GM18511 (cell line): ENCODE data around the gene RAC2.

Experiments used
- ATAC-seq: cut with Tn5 transposase; IDR thresholded peaks from one replicate; pipeline ENCODE4 v1.9.1; 2021; ENCODE audit warnings: mild to moderate bottlenecking, moderate library complexity; ENCODE audit not compliant: unreplicated experiment

RAC2 gene

DNA sequence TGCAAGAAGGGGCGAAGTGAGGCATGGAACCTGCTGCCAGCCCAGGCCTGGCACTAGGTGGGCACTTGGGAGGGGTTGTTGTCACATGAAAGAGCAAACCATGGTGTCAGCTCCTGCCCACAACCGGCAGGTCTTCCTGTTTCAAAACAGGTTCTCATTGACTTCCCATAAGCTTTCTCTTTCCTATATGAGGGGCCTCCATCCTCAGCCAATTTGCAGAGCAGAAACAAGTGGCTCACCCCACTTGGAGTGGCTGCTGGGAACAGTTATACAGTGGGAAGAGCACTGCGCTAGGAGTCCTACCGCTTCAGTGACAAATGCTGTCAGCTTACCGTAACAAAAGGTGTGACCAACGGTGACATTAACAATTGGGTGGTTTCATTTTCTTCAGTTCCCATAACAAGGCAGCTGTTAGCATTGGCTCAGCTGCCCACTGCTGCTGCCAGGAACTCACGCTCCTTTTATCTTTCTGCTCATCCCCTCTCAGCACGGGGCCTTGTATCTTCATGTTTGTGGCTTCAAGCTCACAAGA lies 21.6 kb downstream of the RAC2 start:
- ATAC-seq: no peak

GRCh38 chr22:37221424-37222333 lies 22.4 kb downstream of the RAC2 start:
- ATAC-seq: no peak

DNA sequence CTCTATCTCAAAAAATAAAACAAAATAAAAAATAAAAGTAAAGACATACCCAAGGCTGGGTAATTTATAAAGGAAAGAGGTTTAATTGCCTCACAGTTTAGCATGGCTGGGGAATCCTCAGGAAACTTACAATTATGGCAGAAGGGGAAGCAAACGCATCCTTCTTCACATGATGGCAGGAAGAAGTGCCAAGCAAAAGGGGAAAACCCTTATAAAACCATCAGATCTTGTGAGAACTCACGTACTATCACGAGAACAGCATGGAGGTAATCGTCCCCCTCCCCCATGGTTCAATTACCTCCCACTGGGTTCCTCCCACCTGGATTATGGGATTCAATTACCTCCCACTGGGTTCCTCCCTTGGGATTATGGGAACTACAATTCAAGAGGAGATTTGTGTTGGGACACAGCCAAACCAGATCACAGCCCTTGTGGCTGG lies 23.5 kb downstream of the RAC2 start:
- no peak for ATAC-seq

GRCh38 chr22:37219533-37219932 lies 24.5 kb downstream of the RAC2 start:
- peak; percentile 13 for ATAC-seq

- ATAC-seq: peak; percentile 88
These were observed 25.2 kb downstream of the RAC2 start for GRCh38 chr22:37218771-37219411.

DNA sequence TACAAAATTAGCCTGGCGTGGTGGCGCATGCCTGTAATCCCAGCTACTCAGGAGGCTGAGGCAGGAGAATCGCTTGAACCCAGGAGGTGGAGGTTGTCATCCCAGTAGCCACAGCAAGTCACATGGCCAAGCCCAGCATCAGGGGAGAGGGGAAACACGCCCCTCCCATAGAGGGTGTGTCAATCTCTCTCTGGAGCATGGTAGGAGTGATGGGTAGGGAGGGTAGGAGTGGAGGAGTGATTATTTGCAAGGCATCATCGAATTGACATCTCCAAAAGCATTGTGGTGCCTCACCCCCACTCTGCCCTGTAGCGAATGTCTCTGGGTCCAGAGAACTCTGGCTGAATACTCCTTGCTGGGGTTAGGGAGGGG lies 25.7 kb downstream of the RAC2 start:
- ATAC-seq: peak; percentile 3

- no peak for ATAC-seq
These were observed 28.2 kb downstream of the RAC2 start for GRCh38 chr22:37215890-37216289.

GRCh38 chr22:37214731-37215030 lies 29.4 kb downstream of the RAC2 start:
- ATAC-seq: no peak

DNA sequence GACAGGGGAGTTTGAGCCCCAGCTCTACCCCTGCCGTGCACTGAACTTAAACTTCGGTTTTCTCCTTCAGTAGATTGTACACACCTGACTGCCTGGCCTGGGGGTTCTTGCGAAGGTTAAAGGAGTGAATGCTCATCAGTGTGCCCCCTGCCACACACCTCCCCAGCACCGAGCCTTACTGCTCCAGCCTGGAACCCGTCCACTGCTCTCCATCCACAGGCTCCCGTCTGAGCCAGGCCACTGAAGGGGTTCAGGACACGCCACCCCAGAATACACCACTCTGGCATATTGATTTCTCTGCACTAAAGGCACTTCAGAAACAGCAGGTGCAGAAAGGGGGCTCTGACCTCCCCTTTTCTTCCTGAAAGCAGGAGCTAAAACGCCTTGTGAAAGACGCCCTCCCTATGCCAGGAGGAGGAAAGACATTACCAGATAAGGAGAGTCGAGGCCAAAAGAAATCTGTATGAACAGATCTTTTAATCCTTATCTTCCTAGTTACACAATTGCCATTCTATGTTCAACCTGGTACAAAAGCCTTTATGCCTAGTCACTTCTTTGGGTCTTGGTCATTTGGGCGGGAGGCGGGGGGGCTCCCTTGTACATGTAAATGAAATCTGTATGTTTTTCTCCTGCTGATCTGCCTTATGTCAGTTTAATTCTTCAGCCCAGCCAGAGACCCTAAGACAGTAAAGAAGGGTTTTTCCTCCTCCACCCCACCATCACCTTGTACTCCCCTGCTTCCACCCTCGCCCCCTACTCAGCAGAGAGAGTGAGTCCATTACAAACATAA lies 29.9 kb downstream of the RAC2 start:
- no peak for ATAC-seq

- ATAC-seq: no peak
These were observed 30.7 kb downstream of the RAC2 start for GRCh38 chr22:37213218-37213855.

DNA sequence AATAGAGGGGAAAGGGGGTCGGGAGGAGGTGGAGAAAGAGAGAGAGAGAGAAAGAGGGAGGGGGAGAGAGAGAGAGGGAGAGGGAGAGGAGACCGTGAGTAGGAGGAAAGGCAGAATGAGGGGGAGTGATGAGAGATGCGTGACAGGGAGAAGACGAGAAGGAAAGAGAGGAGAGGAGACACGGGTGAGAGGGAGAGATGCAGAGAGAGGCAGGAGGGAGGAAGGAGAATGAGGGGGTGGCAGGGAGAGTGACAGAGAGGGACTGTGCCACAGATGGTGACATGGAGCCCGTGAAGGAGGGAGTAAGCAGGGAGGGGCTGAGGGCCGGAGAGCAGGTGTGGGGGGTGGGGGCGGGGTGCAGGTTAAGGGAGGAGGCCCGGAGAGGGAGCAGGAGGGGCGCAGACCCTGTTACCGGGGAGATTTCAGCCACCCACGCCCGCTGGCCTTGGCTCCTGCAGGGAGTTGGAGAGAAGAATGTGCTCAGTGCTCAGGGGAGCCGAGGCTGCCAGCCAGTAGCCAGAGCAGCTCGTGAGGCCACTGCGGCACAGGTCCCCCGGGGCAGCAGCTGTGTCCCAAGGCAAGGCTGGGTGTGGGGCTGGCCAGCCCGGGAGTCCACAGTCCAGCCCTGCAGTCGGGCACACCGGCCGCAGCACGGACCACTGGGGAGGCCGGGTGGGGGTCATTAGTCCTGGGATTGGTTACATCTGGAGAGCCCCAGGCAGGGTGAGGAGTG lies 31.7 kb downstream of the RAC2 start, which contains the start of gene SSTR3:
SSTR3 (minus strand) TSS at position 304 of the 733 bp plus-strand sequence. CDS start 4,674 bp downstream, outside the sequence.
- no peak for ATAC-seq

GRCh38 chr22:37211866-37212173 lies 32.2 kb downstream of the RAC2 start:
- no peak for ATAC-seq

- ATAC-seq: no peak
These were observed 32.8 kb downstream of the RAC2 start for GRCh38 chr22:37211075-37211865.

DNA sequence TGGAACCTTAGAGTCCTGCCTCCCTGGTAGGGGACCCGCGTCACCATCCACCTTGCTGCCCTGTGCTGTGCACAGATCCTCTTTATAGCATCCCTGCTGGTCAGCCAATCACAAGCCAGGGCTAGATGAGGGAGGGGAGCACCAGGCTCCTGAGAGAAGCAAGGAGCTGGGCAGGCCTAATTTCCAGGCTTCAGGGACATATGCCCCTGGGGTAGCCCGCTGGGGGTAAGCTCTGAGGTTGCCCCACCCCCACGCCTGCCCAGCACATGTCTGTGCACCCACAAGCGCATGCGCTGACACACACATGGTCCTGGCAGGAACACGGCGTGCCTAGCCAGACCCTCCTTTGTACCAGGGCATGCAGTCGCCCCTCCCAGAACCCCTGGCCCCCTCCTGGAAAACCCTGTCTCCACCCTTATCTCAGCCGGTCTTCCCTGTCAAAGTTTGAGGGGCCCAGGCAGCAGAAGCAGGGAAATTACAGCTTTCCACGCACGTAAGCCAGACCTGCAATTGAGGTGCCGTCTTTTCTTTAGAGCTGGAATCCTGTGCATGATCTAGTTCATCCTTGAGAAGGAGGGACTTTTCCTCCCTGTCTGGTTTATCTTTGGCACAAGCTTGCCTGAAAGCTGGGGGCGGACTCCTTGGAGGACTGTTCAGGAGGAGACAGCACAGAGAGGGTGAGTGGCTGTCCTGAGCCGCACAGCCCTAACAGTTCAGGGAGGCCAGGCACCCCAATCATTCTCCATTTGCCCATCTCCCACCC lies 33.8 kb downstream of the RAC2 start:
- no peak for ATAC-seq

GRCh38 chr22:37209140-37209845 lies 34.8 kb downstream of the RAC2 start:
- no peak for ATAC-seq

- no peak for ATAC-seq
These were observed 35.5 kb downstream of the RAC2 start for GRCh38 chr22:37208401-37209139.

DNA sequence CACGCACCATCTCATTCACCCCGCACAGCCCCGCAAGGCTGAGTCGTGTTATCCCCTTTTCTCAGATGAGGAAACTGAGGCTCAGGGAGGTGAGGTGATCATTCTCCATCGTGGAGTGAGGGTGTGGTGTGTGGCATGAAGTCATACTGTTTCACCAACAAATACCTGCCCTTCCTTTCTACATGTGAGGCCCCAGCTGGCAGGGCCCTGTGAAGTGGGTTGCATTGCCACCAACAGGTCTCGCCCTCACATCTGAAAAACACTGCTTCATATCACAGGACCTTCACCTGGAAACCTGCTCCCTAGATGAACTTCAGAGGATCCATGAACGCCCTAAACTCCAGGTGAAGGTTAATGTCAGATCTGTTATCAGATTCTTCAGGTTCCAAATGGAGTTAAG lies 36.1 kb downstream of the RAC2 start:
- ATAC-seq: no peak
